Endothelial cell of umbilical vein (primary cell): Measurements from ENCODE around the gene MAP1LC3C. TPM values are rescaled to one million over a fixed set of nuclear protein-coding genes. Genes with fewer than 3 reads are reported as not detected.

Experiments used
- BruUV-seq: library from RNA; stranded (reverse); fragments of 400-500 nt; replicated peaks from 2 replicates; lab custom pipeline; 2021; lab: Mats Ljungman, UMichigan
- CTCF ChIA-PET: fragments of 300-600, 350-600 bp; sonication (Branson Sonifier 250); formaldehyde crosslinking; loops from one replicate; lab custom pipeline; 2021; ENCODE audit warnings: antibody characterized with exemption, inconsistent platforms; lab: Charles Lee
- POLR2A ChIA-PET: fragments of 300-600, 350-600 bp; sonication (Branson Sonifier 250); formaldehyde crosslinking; loops from one replicate; lab custom pipeline; 2021; ENCODE audit warnings: antibody characterized with exemption, inconsistent platforms; lab: Charles Lee
- DNase-seq: peaks from one replicate; pipeline ENCODE4 v3.0.0-alpha.2; 2011; ENCODE audit warnings: low read depth, low spot score
- FAIRE-seq: peaks from 2 replicates; lab custom pipeline; 2011; peaks lifted over from hg19 to GRCh38; lab: Jason Lieb, UNC
- H2AFZ ChIP-seq: 2 replicates; pipeline ENCODE4 v1.6.0; 2012; ENCODE audit warnings: low read depth, low read length, control low read depth, inconsistent platforms
- H3K27ac ChIP-seq: 2 replicates; pipeline ENCODE4 v1.5.1; 2011; ENCODE audit warnings: low read depth, mild to moderate bottlenecking, control low read depth, low read length, moderate library complexity; ENCODE audit not compliant: insufficient read depth
- H3K27me3 ChIP-seq, 2 experiments: 2 replicates each; pipeline versions ENCODE4 v1.6.0 to v1.6.1; 2011; ENCODE audit warnings: low read length in 2 of 2, mixed read lengths in 1 of 2; ENCODE audit not compliant: control insufficient read depth in 2 of 2, insufficient read depth in 2 of 2
- H3K36me3 ChIP-seq, 2 experiments: 2 replicates in 1 of 2; 3 replicates in 1 of 2; pipeline ENCODE4 v1.5.1; 2011; ENCODE audit warnings: low read length in 2 of 2, mild to moderate bottlenecking in 1 of 2, moderate library complexity in 1 of 2; ENCODE audit not compliant: control insufficient read depth in 2 of 2, insufficient read depth in 2 of 2; ENCODE audit errors: extremely low read depth in 1 of 2
- H3K4me1 ChIP-seq: 3 replicates; pipeline ENCODE4 v1.5.1; 2011; ENCODE audit warnings: mild to moderate bottlenecking, low read length; ENCODE audit not compliant: control insufficient read depth, insufficient read depth; ENCODE audit errors: extremely low read depth
- H3K4me2 ChIP-seq: 2 replicates; pipeline ENCODE4 v1.6.1; 2011; ENCODE audit warnings: low read length, control low read depth, mixed read lengths; ENCODE audit not compliant: insufficient read depth
- H3K4me3 ChIP-seq, 3 experiments: fragments of 200-600 bp in 1 of 3; sonication (generic), shearing (Covaris generic) in 1 of 3; replicated peaks in 1 of 3; 2 replicates each; pipeline ENCODE4 v1.5.1; 2011 to 2016; ENCODE audit warnings: control low read depth in 3 of 3, low read length in 3 of 3, mild to moderate bottlenecking in 2 of 3, inconsistent platforms in 1 of 3, low read depth in 1 of 3, moderate library complexity in 1 of 3; ENCODE audit not compliant: insufficient read depth in 1 of 3
- H3K79me2 ChIP-seq: 2 replicates; pipeline ENCODE4 v1.6.0; 2012; ENCODE audit warnings: low read length, inconsistent platforms; ENCODE audit not compliant: control insufficient read depth, insufficient read depth
- H3K9ac ChIP-seq: replicated peaks from 2 replicates; pipeline ENCODE3; 2011; ENCODE audit warnings: low read length, control low read depth; ENCODE audit not compliant: insufficient read depth; ENCODE audit errors: extremely low read depth
- H3K9me1 ChIP-seq: replicated peaks from 3 replicates; pipeline ENCODE4 v1.6.0; 2011; ENCODE audit warnings: mild to moderate bottlenecking, low read length; ENCODE audit not compliant: control insufficient read depth, insufficient read depth; ENCODE audit errors: extremely low read depth
- H3K9me3 ChIP-seq: replicated peaks from 2 replicates; pipeline ENCODE4 v1.5.1; 2012; ENCODE audit warnings: low read length, inconsistent platforms; ENCODE audit not compliant: control insufficient read depth, insufficient read depth
- H4K20me1 ChIP-seq: replicated peaks from 2 replicates; pipeline ENCODE3; 2011; ENCODE audit warnings: mild to moderate bottlenecking, low read length; ENCODE audit not compliant: control insufficient read depth, insufficient read depth; ENCODE audit errors: extremely low read depth
- CTCF ChIP-seq, 2 donors: IDR thresholded peaks; 1 replicate in 1 of 2; 2 replicates in 1 of 2; pipeline ENCODE4 v1.5.1; 2011; ENCODE audit warnings: low read length in 2 of 2, mild to moderate bottlenecking in 2 of 2, moderate library complexity in 2 of 2, control low read depth in 1 of 2, inconsistent platforms in 1 of 2, low read depth in 1 of 2; ENCODE audit not compliant: insufficient read depth in 1 of 2; ENCODE audit errors: extremely low read depth in 1 of 2
- EZH2 ChIP-seq: IDR thresholded peaks from 2 replicates; pipeline ENCODE4 v1.6.1; 2012; ENCODE audit warnings: borderline replicate concordance, low read depth, mild to moderate bottlenecking, moderate library complexity, low read length, inconsistent platforms; ENCODE audit not compliant: severe bottlenecking
- FOS ChIP-seq: IDR thresholded peaks from 2 replicates; pipeline ENCODE4 v1.6.1; 2011; ENCODE audit warnings: mild to moderate bottlenecking, low read length, moderate library complexity, borderline replicate concordance; ENCODE audit not compliant: insufficient read depth
- GATA2 ChIP-seq: IDR thresholded peaks from 2 replicates; pipeline ENCODE4 v1.7.0; 2011; ENCODE audit warnings: low read depth, mild to moderate bottlenecking, moderate library complexity, mixed read lengths, low read length; ENCODE audit not compliant: insufficient read length, insufficient read depth
- JUN ChIP-seq: IDR thresholded peaks from 2 replicates; pipeline ENCODE4 v1.6.1; 2011; ENCODE audit warnings: borderline replicate concordance, low read depth; ENCODE audit not compliant: insufficient read length, insufficient read depth
- POLR2A ChIP-seq: IDR thresholded peaks from 2 replicates; pipeline ENCODE4 v1.6.1; 2012; ENCODE audit warnings: low read depth, mild to moderate bottlenecking, control low read depth, low read length
- POLR2AphosphoS5 ChIP-seq: IDR thresholded peaks from 2 replicates; pipeline ENCODE4 v1.6.1; 2012; ENCODE audit warnings: low read depth, mild to moderate bottlenecking, control low read depth, low read length, moderate library complexity; ENCODE audit not compliant: insufficient read depth
- dilution Hi-C: fragments of 300-500 bp; cut with MboI; formaldehyde crosslinking; loops from one replicate; pipeline ENCODE4 v1.15.0; 2019; ENCODE audit warnings: low sequenced_read_pairs; ENCODE audit not compliant: extremely low pct_ligation_motif_present
- intact Hi-C: fragments of 100-400 bp; cut with micrococcal nuclease; formaldehyde crosslinking; loops from one replicate; pipeline ENCODE4 v1.10.0; 2022
- polyA plus RNA-seq, 4 experiments: library from polyadenylated mRNA; depleted of rRNA in 3 of 4; stranded (reverse) in 3 of 4; unstranded in 1 of 4; fragments of >200 nt; gene quantifications; 2 replicates each; pipeline versions ENCODE4 v1.2.1 to v1.2.3, GENCODE V29; 2011 to 2012; ENCODE audit warnings: missing spikeins in 1 of 4
- total RNA-seq: library from RNA; stranded (reverse); gene quantifications from 2 replicates; pipeline ENCODE4 v1.2.3, GENCODE V29; 2021

Gene MAP1LC3C
- total and polyA plus RNA-seq, 2 donors (not counting 3 experiments of a cell fraction or from before 2014, with no cell fraction given) = not detected

- Histone ChIP-seq H3K4me2 (no peak overlapping the region), H3K27me3 (no peaks in the 10 kb centered on the region), H3K9me3 (no peaks in the 10 kb centered on the region), H2AFZ (no peak overlapping the region), H3K36me3 (no peaks in the 10 kb centered on the region), H4K20me1 (no peaks in the 10 kb centered on the region), H3K9me1 (no peaks in the 10 kb centered on the region), H3K9ac (no peak overlapping the region), H3K4me3 (no peak overlapping the region), H3K27ac (no peak overlapping the region), H3K79me2 (no peaks in the 10 kb centered on the region), H3K4me1 (no peaks in the 10 kb centered on the region)
- dilution Hi-C loops (no loop called here), intact Hi-C loops (no loop called here)
- TF ChIP-seq CTCF (IDR thresholded peaks at IDR 0.05; ENCODE audit: extremely low read depth in 1 of 2, insufficient read depth in 1 of 2, low read depth in 1 of 2, low read length in 2 of 2) = no peak
- no peak for TF ChIP-seq JUN
- TF ChIP-seq FOS = no peak
- TF ChIP-seq EZH2 = no peak
- TF ChIP-seq POLR2AphosphoS5 = no peak
- no peak for TF ChIP-seq POLR2A
- TF ChIP-seq GATA2 = no peak
- POLR2A ChIA-PET = no interaction called here
- no peak for FAIRE-seq
- BruUV-seq = no TSS peak
- DNase-seq = no peak
- CTCF ChIA-PET = no interaction called here
Measured at GRCh38 chr1:241976229-241976628, 22.7 kb downstream of the MAP1LC3C start.
